HepG2 (cell line): Measurements from ENCODE around the gene PIEZO1. TPM values are rescaled to one million over a fixed set of nuclear protein-coding genes. Genes with fewer than 3 reads are reported as not detected.
A peak's percentile ranks its signal among the peaks of the same experiment; 100 is the strongest.

ENCODE experiments used
- AKAP8 ChIP-seq: sonication (generic); formaldehyde crosslinking; IDR thresholded peaks from 2 replicates; pipeline ENCODE4 v1.5.1; 2020; ENCODE audit warnings: mild to moderate bottlenecking, missing genetic modification reagents
- CHCHD3 ChIP-seq: sonication (generic); formaldehyde crosslinking; IDR thresholded peaks from 2 replicates; pipeline ENCODE4 v1.8.0; 2022; ENCODE audit warnings: mild to moderate bottlenecking, missing genetic modification reagents, moderate library complexity
- E2F5 ChIP-seq: sonication (generic); formaldehyde crosslinking; conservative IDR thresholded peaks from 2 replicates; pipeline ENCODE4 v1.4.0; 2020; ENCODE audit warnings: missing genetic modification reagents
- EP300 ChIP-seq, 3 experiments: sonication (generic) in 1 of 3; formaldehyde crosslinking in 1 of 3; IDR thresholded peaks; 2 replicates each; pipeline versions ENCODE4 v1.5.1 to v1.6.1; 2011 to 2020; ENCODE audit warnings: low read depth in 2 of 3, low read length in 2 of 3, borderline replicate concordance in 1 of 3, improper control_type of control experiment in 1 of 3, mild to moderate bottlenecking in 1 of 3, missing genetic modification reagents in 1 of 3, moderate library complexity in 1 of 3
- KLF11 ChIP-seq: IDR thresholded peaks from 2 replicates; pipeline ENCODE4 v1.6.1; 2016; ENCODE audit warnings: missing compliant biosample characterization
- MED13 ChIP-seq: sonication (generic); formaldehyde crosslinking; IDR thresholded peaks from 2 replicates; pipeline ENCODE4 v1.5.0; 2020; ENCODE audit warnings: missing genetic modification reagents
- MXI1 ChIP-seq: IDR thresholded peaks from 3 replicates; pipeline ENCODE4 v1.6.1; 2012; ENCODE audit warnings: low read depth, low read length, inconsistent platforms, borderline replicate concordance
- NR2C2 ChIP-seq: sonication (generic); formaldehyde crosslinking; IDR thresholded peaks from 2 replicates; pipeline ENCODE4 v1.4.0; 2020; ENCODE audit warnings: missing genetic modification reagents, mild to moderate bottlenecking, moderate library complexity, borderline replicate concordance
- SNAPC4 ChIP-seq: sonication (generic); formaldehyde crosslinking; IDR thresholded peaks from 2 replicates; pipeline ENCODE4 v1.4.0; 2020; ENCODE audit warnings: mild to moderate bottlenecking, missing genetic modification reagents
- TBX3 ChIP-seq: fragments of 450-650 bp; IDR thresholded peaks from 2 replicates; pipeline ENCODE4 v1.6.1; 2017; ENCODE audit warnings: antibody characterized with exemption, mild to moderate bottlenecking, inconsistent platforms, borderline replicate concordance
- THAP8 ChIP-seq: sonication (generic); formaldehyde crosslinking; IDR thresholded peaks from 2 replicates; pipeline ENCODE4 v1.5.1; 2020; ENCODE audit warnings: missing genetic modification reagents, mild to moderate bottlenecking, borderline replicate concordance
- ZFP36L2 ChIP-seq: sonication (generic); formaldehyde crosslinking; IDR thresholded peaks from 2 replicates; pipeline ENCODE4 v1.4.0; 2020; ENCODE audit warnings: missing genetic modification reagents
- ZFYVE20 ChIP-seq: sonication (generic); formaldehyde crosslinking; IDR thresholded peaks from 2 replicates; pipeline ENCODE4 v1.8.0; 2023; ENCODE audit warnings: low read depth, mild to moderate bottlenecking, moderate library complexity, missing genetic modification reagents, borderline replicate concordance
- ZMAT3 ChIP-seq: sonication (generic); formaldehyde crosslinking; conservative IDR thresholded peaks from 2 replicates; pipeline ENCODE4 v1.7.0; 2021; ENCODE audit warnings: missing genetic modification reagents
- ZMAT5 ChIP-seq: sonication (generic); formaldehyde crosslinking; IDR thresholded peaks from 2 replicates; pipeline ENCODE4 v1.5.0; 2020; ENCODE audit warnings: mild to moderate bottlenecking, low read depth, missing genetic modification reagents, borderline replicate concordance
- ZNF263 ChIP-seq: sonication (generic); formaldehyde crosslinking; IDR thresholded peaks from 2 replicates; pipeline ENCODE4 v1.4.0; 2020; ENCODE audit warnings: missing genetic modification reagents
- ZNF367 ChIP-seq: sonication (generic); formaldehyde crosslinking; IDR thresholded peaks from 2 replicates; pipeline ENCODE4 v1.4.0; 2020; ENCODE audit warnings: missing genetic modification reagents, borderline replicate concordance
- ZNF430 ChIP-seq: sonication (generic); formaldehyde crosslinking; IDR thresholded peaks from 2 replicates; pipeline ENCODE4 v1.9.0; 2021; ENCODE audit warnings: mild to moderate bottlenecking, missing genetic modification reagents
- ZUFSP ChIP-seq: sonication (generic); formaldehyde crosslinking; IDR thresholded peaks from 2 replicates; pipeline ENCODE4 v1.9.0; 2021; ENCODE audit warnings: missing genetic modification reagents, mild to moderate bottlenecking, borderline replicate concordance
- polyA plus RNA-seq, 8 experiments: library from polyadenylated mRNA; depleted of rRNA in 3 of 8; stranded (reverse) in 7 of 8; unstranded in 1 of 8; fragments of >200 nt; fragmentation: Illumina TruSeq in 4 of 8; extraction: Trizol in 4 of 8; gene quantifications; 2 replicates each; pipeline versions ENCODE4 v1.2.1 to v1.2.3, GENCODE V29; 2011 to 2016; ENCODE audit warnings: low read depth in 4 of 8, missing spikeins in 1 of 8, mixed read lengths in 1 of 8; ENCODE audit not compliant: insufficient read depth in 1 of 8
- total RNA-seq, 5 experiments: library from RNA; depleted of rRNA; stranded (reverse); fragments of >200 nt; fragmentation: Illumina TruSeq; extraction: Trizol; gene quantifications; 2 replicates each; pipeline ENCODE4 v1.2.3, GENCODE V29; 2016; ENCODE audit warnings: low read depth in 1 of 5

PIEZO1 gene
- total and polyA plus RNA-seq, 2 of the 13 experiments (the other 11 are each of a cell fraction or from before 2014, with no cell fraction given), result 67.9 to 85.0 TPM

GRCh38 chr16:88810912-88811768 is 26.1 kb upstream of the PIEZO1 start (continued):
- TF ChIP-seq EP300 (IDR thresholded peaks at IDR 0.05; ENCODE audit: low read depth in 2 of 2, low read length in 2 of 2), result no peak
- no peak for TF ChIP-seq EP300 (CRISPR knock-in tag; IDR thresholded peaks at IDR 0.05; ENCODE audit: borderline replicate concordance)
- TF ChIP-seq NR2C2 (CRISPR knock-in tag), result peak; percentile 38; the same call in 1 of the 2 replicates
- no peak for TF ChIP-seq ZMAT5 (CRISPR knock-in tag)
- 0 out of 2 replicates have a peak, but pooled peaks have one; percentile 24 for TF ChIP-seq ZFP36L2 (CRISPR knock-in tag)
- TF ChIP-seq ZNF367 (CRISPR knock-in tag), result peak; percentile 90; the same call in 1 of the 2 replicates
- no peak for TF ChIP-seq TBX3
- TF ChIP-seq E2F5 (CRISPR knock-in tag), result peak; percentile 12; the same call in 1 of the 2 replicates
- 0 out of 2 replicates have a peak, but pooled peaks have one; percentile 32 for TF ChIP-seq ZFYVE20
- peak; percentile 55 for TF ChIP-seq ZMAT3
- no peak; the same call in 1 of the 2 replicates for TF ChIP-seq MED13 (CRISPR knock-in tag)
- TF ChIP-seq THAP8 (CRISPR knock-in tag), result no peak; the same call in 1 of the 2 replicates
- peak; percentile 16; the same call in 1 of the 2 replicates for TF ChIP-seq ZNF263 (CRISPR knock-in tag)
- TF ChIP-seq SNAPC4 (CRISPR knock-in tag), result peak; percentile 45; the same call in 1 of the 2 replicates
- TF ChIP-seq KLF11, result peak; percentile 80; the same call in 1 of the 2 replicates
- TF ChIP-seq ZUFSP (CRISPR knock-in tag), result no peak
- peak; percentile 78 for TF ChIP-seq MXI1
- TF ChIP-seq CHCHD3 (CRISPR knock-in tag), result peak; percentile 90; the same call in 1 of the 2 replicates
- no peak for TF ChIP-seq AKAP8 (CRISPR knock-in tag)
- no peak for TF ChIP-seq ZNF430 (CRISPR knock-in tag)
